Endothelial cell (in vitro differentiated cells): ENCODE results near the gene TANGO6. TPM values are rescaled to one million over a fixed set of nuclear protein-coding genes. Genes with fewer than 3 reads are reported as not detected.

Experiments
- DNase-seq: peaks from one replicate; pipeline ENCODE4 v3.0.0; 2021; ENCODE audit warnings: low spot score
- H3K27ac Mint-ChIP-seq: one replicate; pipeline ENCODE4 v1.8.0; 2021; ENCODE audit warnings: mixed read lengths, inconsistent platforms; ENCODE audit not compliant: unreplicated experiment
- H3K27me3 Mint-ChIP-seq: one replicate; pipeline ENCODE4 v1.8.0; 2021; ENCODE audit warnings: mild to moderate bottlenecking, moderate library complexity, mixed read lengths, inconsistent platforms; ENCODE audit not compliant: unreplicated experiment
- H3K36me3 Mint-ChIP-seq: one replicate; pipeline ENCODE4 v1.8.0; 2021; ENCODE audit warnings: mild to moderate bottlenecking, low read depth, mixed read lengths, inconsistent platforms; ENCODE audit not compliant: unreplicated experiment
- H3K4me1 Mint-ChIP-seq: one replicate; pipeline ENCODE4 v1.8.0; 2021; ENCODE audit warnings: mild to moderate bottlenecking, mixed read lengths, inconsistent platforms; ENCODE audit not compliant: unreplicated experiment
- H3K4me3 Mint-ChIP-seq: one replicate; pipeline ENCODE4 v1.8.0; 2021; ENCODE audit warnings: mild to moderate bottlenecking, mixed read lengths, inconsistent platforms; ENCODE audit not compliant: unreplicated experiment
- H3K9me3 Mint-ChIP-seq: one replicate; pipeline ENCODE4 v1.8.0; 2021; ENCODE audit warnings: mixed read lengths, inconsistent platforms; ENCODE audit not compliant: unreplicated experiment
- total RNA-seq: library from RNA; stranded (reverse); fragmentation: NEBNext Ultra II Directional; extraction: Animal tissue kit (Norgen Biotek cat#: 25700); gene quantifications from one replicate; pipeline ENCODE4 v1.2.1, GENCODE V29; 2021; ENCODE audit not compliant: unreplicated experiment
- TF ChIP-seq, protein P1 (sequence below): fragments of 200-600 bp; sonication (generic); IDR thresholded peaks from one replicate; pipeline ENCODE4 v1.5.0; 2021; ENCODE audit warnings: antibody characterized with exemption; ENCODE audit not compliant: unreplicated experiment

TANGO6 gene
- total RNA-seq, 1 donor from 2014 or later: 10.4 TPM

DNA sequence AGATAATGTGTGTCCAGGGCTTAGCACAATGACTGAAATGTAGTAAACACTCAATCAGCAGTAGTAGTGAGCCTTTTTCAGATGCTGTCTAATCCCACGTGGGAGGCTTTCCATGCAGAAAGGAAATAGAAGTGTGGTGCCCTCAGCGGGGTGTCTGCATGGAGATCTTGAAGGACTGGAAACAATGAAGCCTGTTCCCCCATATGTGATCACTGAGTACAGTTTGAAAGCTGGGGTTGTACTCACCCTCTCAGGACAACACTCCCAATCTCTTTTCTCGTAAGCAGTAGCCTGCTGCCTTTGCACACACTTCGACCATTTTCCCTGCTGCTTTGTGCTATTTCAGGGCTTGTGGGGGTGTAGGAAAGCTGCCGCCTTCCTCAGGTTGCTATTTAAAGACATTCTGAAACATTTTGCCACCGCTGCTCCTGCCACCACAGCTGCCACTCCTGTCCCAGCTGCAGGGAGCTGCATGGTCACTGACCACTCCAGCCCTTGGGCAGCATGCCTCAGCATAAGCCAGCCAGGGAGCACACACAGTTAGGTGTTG lies 221.5 kb downstream of the TANGO6 start:
- Mint-ChIP-seq H3K27ac (no peak overlapping the region), H3K9me3 (no peaks in the 10 kb centered on the region), H3K4me3 (no peak overlapping the region), H3K4me1 (peaks cover 16% of the 10 kb centered on the region), H3K27me3 (peaks cover 2% of the 10 kb centered on the region), H3K36me3 (no peaks in the 10 kb centered on the region)
- no peak for DNase-seq
- TF ChIP-seq, protein P1, sequence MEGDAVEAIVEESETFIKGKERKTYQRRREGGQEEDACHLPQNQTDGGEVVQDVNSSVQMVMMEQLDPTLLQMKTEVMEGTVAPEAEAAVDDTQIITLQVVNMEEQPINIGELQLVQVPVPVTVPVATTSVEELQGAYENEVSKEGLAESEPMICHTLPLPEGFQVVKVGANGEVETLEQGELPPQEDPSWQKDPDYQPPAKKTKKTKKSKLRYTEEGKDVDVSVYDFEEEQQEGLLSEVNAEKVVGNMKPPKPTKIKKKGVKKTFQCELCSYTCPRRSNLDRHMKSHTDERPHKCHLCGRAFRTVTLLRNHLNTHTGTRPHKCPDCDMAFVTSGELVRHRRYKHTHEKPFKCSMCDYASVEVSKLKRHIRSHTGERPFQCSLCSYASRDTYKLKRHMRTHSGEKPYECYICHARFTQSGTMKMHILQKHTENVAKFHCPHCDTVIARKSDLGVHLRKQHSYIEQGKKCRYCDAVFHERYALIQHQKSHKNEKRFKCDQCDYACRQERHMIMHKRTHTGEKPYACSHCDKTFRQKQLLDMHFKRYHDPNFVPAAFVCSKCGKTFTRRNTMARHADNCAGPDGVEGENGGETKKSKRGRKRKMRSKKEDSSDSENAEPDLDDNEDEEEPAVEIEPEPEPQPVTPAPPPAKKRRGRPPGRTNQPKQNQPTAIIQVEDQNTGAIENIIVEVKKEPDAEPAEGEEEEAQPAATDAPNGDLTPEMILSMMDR: no peak

- H3K9me3 Mint-ChIP-seq: no peaks in the 10 kb centered on the region
- TF ChIP-seq, protein P1: no peak
- H3K4me1 Mint-ChIP-seq: peaks cover 36% of the 10 kb centered on the region
- H3K27ac Mint-ChIP-seq: no peak overlapping the region
- DNase-seq: no peak
- no peak overlapping the region for H3K4me3 Mint-ChIP-seq
- no peaks in the 10 kb centered on the region for H3K36me3 Mint-ChIP-seq
- no peaks in the 10 kb centered on the region for H3K27me3 Mint-ChIP-seq
Measured at GRCh38 chr16:69069504-69069903, 226.2 kb downstream of the TANGO6 start.

- Mint-ChIP-seq H3K4me1 (peaks cover 21% of the 10 kb centered on the region), H3K27me3 (no peaks in the 10 kb centered on the region), H3K36me3 (no peaks in the 10 kb centered on the region), H3K27ac (no peak overlapping the region), H3K4me3 (no peak overlapping the region), H3K9me3 (no peaks in the 10 kb centered on the region)
- TF ChIP-seq, protein P1: no peak
- DNase-seq: no peak
Measured at GRCh38 chr16:69071036-69071435, 227.7 kb downstream of the TANGO6 start.

- H3K36me3 Mint-ChIP-seq: no peaks in the 10 kb centered on the region
- TF ChIP-seq, protein P1: no peak
- no peak overlapping the region for H3K27ac Mint-ChIP-seq
- no peaks in the 10 kb centered on the region for H3K9me3 Mint-ChIP-seq
- no peak for DNase-seq
- H3K4me3 Mint-ChIP-seq: no peak overlapping the region
- H3K27me3 Mint-ChIP-seq: no peaks in the 10 kb centered on the region
- H3K4me1 Mint-ChIP-seq: peaks cover 20% of the 10 kb centered on the region
Measured at GRCh38 chr16:69072640-69072974, 229.3 kb downstream of the TANGO6 start.

DNA sequence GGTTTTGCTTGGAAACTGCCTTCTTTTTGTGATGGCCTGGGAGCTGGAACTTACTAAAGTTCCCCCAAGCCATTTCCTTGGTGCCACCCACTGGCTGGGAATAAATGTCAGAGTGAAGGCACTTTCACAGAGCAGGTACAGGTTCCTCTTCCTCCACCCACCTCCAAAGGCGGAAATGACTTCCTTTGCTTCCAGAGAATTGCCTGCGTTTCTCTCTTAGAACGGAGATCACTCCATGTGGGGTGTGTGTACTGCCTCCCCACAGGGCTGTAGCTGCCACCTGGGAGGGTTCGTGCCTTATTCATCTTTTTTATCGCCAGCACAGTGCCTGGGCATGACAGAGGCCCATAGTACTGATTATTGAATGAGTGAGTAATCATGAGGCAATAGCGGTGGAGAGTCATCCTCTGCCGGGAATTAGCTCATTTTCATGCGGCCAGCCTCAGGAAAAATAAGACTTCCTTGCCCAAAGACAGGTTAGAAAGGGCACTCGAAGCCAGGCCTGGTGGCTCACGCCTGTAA lies 229.9 kb downstream of the TANGO6 start:
- DNase-seq: no peak
- Mint-ChIP-seq H3K4me1 (peaks cover 21% of the 10 kb centered on the region), H3K27ac (no peak overlapping the region), H3K4me3 (no peak overlapping the region), H3K27me3 (no peaks in the 10 kb centered on the region), H3K9me3 (no peaks in the 10 kb centered on the region), H3K36me3 (no peaks in the 10 kb centered on the region)
- TF ChIP-seq, protein P1: no peak
